RKO (cell line): ENCODE results near the gene ZNF775.

Source experiments
- DNase-seq: peaks from one replicate; pipeline ENCODE4 v3.0.0-alpha.2; 2016; ENCODE audit warnings: low spot score

Gene ZNF775

DNA sequence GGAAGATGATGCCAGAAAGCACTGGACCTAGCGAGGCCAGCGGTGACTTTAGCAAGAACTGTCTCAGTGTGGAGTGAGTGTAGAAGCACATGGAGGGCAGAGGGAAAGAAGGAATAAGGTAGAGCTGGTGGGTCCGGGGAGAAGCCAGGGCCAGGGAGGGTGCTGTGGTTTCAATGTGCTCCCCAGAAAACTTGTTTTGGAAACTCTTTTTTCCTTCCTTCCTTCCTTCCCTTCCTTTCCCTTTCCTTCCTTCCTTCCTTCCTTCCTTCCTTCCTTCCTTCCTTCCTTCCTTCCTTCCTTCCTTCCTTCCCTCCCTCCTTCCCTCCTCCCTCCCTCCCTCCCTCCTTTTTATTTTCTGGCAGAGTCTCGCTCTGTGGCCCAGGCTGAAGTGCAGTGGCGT is 32.2 kb upstream of the ZNF775 start:
- no peak for DNase-seq

DNA sequence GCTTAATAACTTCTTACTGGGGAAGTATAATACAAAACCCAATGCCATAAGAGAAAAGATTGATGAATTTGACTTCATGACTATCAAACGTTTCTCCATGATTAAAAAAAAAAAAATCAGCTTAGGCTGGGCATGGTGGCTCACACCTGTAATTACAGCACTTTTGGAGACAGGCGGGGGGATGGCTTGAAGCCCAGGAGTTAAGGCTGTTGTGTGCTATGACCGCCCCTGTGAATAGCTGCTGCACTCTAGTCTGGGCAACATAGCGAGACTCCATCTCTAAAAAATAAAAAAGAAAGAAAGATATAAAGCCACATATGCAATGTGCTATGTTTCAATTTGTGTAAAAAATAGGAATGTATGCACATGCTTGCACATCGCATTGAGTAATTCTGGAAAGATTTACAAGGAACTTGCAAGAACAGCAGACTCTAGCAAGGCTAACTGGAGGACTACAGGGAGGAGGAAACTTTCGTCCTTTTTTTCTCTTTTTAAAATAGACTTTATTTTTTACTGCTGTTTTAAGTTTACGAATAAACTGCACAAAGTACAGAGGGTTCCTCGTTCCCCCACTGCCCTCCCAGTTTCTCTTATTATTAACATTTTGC is 27.4 kb upstream of the ZNF775 start:
- DNase-seq: no peak

DNA sequence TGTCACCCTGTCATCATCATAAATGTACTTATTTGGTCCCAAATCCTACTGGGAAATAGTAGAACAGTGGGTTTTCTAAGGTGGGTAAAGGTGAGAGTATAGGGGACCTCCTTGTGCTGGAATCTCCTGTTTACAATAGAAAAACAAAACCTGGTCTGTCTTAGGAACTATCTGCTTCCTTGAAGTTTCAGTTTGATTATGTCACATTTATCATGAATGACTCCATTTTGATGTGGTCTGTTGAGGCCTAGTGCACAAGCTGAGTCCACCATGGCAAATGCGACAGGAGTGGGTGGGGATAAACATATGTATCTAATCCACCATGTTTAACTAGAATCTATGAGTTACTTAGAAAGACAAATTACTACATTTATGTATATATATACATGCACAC is 23.5 kb upstream of the ZNF775 start:
- DNase-seq: no peak

DNA sequence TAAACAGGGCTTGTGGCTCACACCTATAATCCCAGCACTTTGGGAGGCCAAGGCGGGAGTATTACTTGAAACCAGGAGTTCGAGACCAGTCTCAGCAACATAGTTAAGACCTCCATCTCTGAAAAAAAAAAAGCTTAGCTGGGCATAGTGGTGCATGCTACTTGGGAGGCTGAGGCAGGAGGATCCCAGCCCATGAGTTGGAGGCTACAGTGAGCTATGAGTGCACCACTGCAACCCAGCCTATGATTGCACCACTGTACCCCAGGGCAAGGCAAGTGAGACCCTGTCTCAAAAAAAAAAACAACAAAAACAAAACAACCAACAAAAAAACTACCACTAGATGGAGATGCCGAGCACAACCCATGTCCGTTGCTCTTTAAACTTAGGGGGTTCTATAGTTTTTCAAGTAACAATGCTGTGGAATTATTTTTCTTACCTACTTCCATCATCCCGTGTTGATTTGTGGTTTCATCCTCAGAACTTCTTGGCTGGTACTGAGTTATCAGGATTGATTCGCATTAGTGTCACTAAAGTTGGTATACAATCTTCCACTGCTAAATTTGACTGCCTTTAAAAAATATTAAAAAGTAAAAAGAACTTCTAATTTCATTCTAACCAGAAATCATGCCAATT is 22.7 kb upstream of the ZNF775 start:
- DNase-seq: peak; percentile 68

DNA sequence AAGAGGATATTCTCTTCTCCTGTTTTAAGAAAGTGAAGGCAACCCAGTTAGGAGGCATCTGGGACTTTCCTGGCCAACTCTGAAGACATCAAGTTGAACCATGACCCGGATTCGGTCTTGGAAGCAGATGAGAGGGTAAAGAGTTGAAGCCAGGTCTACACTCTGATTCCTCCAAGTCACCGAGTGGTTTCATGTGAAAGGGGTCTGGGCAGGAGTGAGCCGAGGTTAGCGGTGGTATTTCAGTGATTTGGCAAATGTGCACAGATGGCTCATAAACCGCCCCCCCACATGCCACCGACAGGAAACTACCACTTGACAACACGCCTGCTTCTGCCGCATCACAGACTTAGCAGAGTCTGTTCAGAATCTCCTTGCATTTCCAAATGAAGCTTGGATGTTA is 21.9 kb upstream of the ZNF775 start:
- no peak for DNase-seq

DNA sequence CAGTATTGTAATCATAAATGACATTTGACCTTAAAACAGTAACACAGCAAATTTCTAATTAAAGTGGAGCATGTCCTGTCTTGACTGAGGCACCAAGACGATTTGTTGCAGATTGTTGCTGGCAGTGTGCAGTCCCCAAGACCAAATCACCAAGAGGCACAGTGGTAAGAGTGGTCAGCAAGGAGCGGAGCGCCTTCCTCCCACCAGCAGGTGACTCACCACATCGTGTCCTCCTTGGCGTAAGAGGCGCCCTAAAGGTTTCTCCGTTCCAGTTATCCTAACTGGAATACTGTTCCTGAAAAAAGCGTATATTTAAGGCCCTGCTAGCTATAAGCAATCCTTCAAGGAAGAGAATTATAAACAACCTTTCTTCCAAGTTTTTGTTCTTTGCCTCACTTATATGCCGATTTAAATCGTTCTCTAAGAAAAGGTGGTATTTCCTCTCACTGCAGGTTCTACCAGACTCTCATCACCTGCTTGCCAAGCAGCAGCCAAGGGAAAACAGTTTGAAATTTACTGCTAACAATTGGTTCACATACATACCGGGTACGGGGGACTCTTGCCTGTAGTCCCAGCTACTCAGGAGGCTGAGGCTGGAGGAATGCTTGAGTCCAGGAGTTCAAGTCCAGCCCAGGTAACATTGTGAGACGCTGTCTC is 21.2 kb upstream of the ZNF775 start:
- DNase-seq: peak; percentile 83

DNA sequence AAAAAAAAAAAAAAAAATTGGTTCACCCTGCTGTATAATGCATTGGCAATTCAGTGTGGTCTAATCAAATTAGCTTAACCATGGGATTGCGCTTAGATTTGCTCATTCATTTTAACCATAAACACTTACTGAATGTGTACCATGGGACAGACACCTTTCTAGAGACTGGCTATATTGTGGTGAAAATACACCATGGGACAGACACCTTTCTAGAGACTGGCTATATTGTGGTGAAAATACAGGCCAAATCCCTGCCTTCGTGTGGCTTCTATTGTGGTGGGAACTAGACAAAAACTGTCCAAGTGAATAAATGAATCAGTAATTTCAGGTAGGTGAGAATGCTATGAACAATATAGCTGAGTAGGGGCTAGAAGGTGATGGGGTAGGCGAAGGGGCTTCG is 20.7 kb upstream of the ZNF775 start:
- no peak for DNase-seq

DNA sequence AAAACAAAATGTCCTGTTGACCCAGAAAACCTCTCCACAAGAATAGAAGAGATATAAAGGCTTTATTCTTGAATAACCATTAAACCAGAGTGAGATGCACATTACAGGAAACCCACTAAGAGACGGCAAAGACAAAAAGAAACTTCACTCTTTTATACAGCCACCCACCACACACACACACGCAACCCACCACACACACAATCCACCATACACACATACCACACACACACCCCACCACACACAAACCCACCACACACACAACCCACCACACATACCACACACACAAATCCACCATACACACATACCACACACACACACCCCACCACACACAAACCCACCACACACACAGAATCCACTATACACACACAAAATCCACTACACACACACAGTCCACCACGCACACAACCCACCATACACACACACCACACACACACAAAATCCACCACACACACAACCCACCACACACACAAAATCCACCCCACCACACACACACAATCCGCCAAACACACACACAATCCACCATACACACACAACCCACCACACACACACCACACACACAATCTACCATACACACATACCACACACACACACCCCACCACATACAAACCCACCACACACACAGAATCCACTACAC is 20.0 kb upstream of the ZNF775 start:
- DNase-seq: no peak

DNA sequence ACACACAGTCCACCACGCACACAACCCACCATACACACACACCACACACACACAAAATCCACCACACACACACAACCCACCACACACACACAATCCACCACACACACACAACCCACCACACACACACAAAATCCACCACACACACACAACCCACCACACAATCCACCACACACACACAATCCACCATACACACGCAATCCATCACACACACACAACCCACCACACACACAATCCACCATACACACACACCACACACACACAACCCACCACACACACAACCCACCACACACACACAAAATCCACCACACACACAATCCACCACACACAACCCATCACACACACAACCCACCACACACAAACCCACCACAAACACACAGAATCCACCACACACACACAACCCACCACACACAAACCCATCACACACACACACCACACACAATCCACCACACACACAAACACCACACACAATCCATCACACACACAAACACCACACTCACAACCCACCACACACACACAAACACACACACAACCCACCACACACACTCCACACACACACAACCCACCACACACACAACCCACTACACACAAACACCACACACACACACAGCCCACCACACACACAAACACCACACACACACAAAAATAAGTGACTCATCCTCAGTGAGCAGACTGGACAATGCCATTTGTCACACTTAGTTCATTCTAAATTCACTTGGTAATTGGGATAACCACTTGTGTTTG is 19.3 kb upstream of the ZNF775 start:
- DNase-seq: no peak

DNA sequence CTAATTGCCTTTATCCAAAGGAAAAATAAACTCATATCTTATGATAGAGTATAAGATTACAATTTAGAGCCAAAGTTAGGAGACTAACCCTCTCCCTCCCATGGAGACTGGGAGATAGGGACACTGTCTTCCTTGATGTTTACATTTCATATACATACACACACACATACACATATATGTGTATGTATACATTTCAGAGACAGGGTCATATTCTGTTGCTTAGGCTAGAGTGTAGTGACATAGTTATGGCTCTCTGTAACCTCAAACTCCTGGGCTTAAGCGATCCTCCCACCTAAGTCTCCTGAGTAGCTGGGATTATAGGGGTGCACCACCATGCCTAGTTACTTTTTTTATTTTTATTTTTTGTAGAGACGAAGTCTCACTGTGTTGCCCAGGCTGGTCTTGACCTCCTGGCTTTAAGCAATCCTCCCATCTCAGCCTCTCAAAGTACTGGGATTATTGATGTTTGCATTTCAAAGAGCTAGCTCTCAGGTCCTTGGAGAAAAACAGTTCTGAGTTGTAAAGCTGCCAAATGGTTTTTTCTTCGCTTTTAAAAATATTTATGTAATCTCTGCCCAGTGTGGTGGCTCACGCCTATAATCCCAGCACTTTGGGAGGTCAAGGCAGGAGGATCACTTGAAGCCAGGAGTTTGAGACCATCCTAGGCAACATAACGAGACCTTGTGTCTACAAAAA is 18.6 kb upstream of the ZNF775 start:
- DNase-seq: no peak

DNA sequence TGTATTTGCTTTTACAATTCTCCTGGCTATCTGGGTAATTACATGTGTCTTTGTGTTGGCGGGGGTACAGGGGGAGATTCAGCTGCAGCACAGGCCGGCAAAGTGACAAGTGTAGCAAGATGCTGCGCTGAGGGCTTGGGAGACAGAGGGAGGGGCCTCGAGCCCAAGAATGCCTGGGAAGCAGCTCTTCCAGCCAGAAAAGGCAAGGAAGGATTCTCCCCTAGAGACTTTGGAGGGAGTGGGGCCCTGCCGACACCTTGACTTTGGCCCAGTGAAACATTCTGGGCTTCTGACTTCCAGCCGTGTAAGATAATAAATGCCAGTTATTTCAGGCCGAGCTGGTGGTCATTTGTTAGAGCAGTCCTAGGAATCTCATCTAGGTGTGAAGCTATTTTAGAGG is 17.7 kb upstream of the ZNF775 start:
- no peak for DNase-seq

DNA sequence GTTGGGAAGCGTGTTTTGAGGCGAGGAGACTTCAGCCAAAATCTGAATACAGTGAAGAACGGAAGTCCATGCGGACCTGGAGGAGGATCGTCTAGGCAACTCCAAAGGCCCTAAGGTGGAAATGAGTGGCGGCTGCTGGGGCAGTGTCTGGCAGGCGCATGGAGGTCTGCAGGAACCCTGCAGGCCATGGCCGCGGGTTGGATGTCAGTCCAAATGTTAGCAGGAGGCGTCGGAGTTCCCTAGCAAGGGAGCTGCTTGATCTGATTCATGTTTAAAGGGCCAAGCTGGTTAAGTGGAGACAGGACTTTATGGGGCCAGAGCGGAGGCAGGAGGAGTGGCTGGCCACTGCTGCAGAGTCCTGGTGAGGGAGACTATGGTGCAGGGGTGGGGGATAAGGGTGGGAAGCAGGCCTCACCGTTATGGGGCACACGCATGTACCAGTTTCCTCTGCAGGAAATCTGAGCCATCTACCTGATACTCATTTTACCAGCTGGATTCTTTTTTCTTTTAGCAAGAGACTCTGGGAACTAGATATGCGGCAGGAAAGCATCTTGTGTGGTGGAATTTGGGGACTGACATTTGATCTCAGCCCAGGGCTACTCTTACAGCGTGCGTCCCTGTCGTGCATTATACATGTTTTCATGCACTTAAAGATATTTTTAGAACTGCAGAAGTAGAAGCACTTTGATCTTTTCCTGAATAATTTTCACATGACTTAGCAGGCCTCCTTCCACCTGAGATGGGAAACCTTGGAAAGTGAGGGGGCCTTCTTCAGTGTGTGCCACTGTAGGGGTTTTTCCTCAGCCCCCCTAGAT is 17.1 kb upstream of the ZNF775 start:
- no peak for DNase-seq

DNA sequence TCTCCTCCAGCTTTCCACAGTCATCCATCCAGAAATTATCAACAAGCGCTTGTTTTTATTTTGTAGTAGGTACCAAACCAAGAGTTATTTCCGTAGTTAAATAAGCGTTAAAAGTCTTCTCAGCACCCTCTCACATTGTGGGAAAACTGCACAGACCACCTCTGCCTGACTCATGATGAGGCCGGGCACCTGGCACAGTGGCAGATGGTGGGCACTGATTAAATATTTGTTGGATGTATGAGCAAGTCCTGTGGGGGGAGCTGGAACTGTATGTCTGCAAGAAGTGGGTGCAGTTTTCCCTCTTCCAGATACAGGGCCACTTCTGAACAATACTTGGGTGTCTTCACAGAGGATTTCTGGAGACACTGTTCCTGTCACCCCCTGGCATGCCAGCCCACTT is 15.8 kb upstream of the ZNF775 start:
- DNase-seq: no peak

DNA sequence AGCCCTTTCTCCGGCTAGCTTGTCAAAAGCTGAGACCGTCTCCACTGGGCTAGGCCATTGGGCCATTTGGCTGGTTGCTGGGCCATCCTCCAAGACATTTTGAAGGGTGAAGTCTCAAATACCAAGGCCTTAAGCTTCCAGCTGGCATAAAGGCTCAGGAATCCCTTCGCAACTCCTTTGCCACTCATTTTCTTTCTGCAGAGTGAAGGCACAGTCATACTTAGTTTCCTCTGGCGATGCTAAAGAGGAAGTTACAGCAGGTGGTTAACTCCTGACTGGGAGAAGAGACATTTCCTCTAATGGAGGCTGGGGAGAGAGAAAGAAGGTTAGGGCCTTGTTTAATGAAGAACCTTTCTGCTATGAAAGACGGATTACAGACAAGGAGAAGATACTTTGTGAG is 15.3 kb upstream of the ZNF775 start:
- DNase-seq: no peak

DNA sequence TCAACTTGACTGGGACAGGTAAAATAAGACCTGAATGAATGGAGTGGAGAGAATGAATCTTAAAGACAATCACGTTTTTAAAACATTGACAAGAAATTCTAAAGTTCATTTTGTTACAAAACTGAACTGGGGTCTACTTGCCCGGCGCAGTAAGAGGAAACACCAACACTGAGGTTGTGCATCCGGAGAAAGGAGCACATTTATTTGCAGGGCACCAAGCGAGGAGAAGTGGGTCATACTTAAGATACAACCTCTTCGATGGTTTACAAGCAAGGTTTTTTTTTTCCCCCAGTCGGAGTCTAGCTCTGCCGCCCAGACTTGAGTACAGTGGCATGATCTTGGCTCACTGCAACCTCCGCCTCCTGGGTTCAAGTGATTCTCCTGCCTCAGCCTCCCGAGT is 13.9 kb upstream of the ZNF775 start:
- no peak for DNase-seq

DNA sequence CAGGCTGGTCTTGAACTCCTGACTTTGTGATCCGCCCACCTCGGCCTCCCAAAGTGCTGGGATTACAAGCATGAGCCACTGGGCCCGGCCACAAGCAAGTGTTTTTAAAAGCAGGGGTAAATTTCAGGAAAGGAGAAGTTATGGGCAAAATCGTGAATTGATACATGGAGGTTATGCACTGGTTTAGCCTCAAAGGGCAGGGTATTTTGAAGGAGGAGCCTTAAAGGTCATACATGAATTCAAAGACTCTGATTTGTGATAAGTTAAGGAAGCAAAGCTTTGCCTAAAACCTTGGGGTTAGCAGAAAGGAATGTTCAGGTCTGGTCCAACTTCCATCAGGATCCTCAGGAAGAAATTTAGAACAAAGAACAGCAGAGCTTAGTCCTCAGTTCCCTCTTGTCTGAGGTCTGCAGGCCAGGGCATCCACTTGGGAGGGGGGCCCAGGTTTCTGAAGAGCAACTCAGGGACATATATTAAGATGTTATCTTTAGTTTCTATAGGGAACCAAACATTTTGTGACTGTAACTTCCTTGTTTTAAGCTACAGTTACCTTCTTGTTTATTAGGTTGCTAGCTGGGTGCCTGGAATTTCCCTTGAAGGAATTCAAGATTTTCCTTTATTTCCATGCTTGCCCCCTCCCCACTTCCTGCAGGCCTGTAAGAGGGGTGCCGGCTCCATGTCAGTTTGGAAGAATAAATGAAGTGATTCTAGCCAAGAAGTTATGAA is 13.3 kb upstream of the ZNF775 start:
- DNase-seq: no peak

DNA sequence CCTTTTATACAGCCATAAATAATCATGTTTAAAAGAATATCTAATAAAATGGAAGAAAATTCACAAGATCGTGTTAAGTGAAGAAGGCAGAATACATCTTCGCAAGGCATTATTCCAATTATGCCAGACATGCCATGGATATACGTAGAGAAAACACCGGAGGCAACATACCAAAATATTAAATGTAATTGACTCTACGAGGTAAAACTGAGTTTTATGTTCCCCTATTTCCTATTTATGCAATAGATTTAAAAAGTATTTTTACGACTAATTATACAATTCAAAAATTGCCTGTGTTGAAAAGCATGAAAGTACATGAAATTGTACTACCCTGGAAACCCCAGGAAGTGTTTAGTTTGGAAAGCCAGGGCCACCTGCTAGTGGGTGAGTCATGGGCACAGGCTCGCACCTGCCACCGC is 11.4 kb upstream of the ZNF775 start:
- peak; percentile 94 for DNase-seq

DNA sequence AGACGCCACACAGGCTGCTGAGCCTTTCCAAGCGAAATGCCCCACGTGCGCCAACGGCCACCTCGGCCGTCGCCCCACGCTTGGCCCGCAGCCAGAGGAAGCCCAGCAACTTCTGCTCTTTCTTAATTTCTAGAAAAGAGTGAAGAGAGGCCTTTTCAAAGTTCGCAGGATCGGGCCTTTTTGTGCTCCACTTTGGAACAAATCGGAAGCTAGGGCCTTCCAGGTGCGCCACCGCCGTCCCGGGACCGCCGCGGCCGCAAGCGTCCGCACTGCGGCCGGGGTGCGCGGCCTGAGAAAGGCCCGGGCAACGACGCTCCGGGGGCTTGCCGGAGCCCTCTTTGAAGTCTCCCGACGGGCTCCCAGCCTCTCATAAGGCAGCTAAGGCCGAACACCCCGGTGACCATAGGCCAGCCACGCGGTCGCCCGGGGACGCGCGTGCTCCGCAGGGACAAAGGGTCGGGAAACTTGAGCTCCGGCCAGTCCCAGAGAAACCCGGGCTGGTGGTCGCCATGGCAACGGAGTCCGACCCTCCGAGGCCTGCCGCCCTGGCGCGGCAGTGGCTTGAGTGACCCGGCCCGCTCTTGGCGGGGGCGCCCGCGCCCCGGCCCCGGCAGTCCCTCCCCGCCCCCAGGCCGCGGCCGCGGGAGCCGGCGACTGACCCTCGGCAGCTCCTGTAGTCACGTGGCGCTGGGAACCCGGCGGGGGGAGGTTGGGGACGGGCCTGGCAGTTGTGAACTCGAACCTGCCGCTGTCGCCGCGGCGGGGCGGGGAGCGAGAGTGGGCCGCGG is 10.8 kb upstream of the ZNF775 start, which contains the start of gene REPIN1:
REPIN1 (plus strand) TSS at position 727 of the 788 bp plus-strand sequence. CDS start 890 bp downstream, outside the sequence.
- DNase-seq: peak; percentile 91
